ENCODE results near the gene MAMDC2.
"Not testable (repeated sequence)": the region's sequence is repeated elsewhere in the genome, so short reads cannot be mapped to it uniquely, and the experiment has no call there.

MAMDC2 gene

DNA sequence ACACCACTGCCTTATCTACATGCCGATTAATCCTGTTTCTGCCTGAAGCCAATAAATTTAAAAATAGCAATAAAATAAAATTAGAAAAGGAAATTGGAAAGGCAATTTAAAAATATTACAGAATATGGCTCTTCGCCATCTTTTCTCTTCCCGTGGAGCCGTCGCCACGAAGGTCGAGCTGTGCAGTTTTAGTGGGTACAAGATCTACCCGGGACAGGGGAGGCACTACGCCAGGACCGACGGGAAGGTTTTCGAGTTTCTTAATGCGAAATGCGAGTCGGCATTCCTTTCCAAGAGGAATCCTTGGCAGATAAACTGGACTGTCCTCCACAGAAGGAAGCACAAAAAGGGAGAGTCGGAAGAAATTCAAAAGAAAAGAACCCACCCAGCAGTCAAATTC, 173.4 kb downstream of the MAMDC2 start:
- DNase-seq: no peak

GRCh38 chr9:70218767-70219166, 175.1 kb downstream of the MAMDC2 start:
- peak; percentile 78 for DNase-seq

DNA sequence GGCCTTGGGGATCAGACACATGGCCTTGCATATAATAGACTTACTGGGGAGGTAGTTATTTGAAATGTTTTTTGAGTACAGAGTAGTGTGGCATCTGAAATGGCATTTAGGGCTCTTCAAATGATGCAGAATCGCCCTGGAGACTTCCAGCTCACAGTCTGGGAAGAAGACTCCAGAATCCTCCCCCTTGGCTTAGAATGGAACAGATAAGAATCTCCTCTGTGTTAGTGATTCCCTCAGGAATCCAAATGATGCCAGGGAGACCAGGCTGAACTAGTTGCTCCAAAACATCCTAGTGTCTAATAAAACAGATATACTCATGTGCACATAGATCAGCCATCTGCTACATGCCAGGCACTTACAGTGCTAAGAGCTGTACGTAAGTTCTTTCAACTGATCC, 176.6 kb downstream of the MAMDC2 start:
- peak; percentile 17 for DNase-seq

- peak; percentile 63 for DNase-seq
Observed at GRCh38 chr9:70222354-70222753, 178.7 kb downstream of the MAMDC2 start.

GRCh38 chr9:70228118-70228517, 184.5 kb downstream of the MAMDC2 start:
- DNase-seq: no peak

GRCh38 chr9:70228611-70229010, 185.0 kb downstream of the MAMDC2 start:
- DNase-seq: no peak

- DNase-seq: no peak
Observed at GRCh38 chr9:70229026-70229425, 185.4 kb downstream of the MAMDC2 start.

GRCh38 chr9:70229579-70229978, 185.9 kb downstream of the MAMDC2 start:
- DNase-seq: peak; percentile 51

DNA sequence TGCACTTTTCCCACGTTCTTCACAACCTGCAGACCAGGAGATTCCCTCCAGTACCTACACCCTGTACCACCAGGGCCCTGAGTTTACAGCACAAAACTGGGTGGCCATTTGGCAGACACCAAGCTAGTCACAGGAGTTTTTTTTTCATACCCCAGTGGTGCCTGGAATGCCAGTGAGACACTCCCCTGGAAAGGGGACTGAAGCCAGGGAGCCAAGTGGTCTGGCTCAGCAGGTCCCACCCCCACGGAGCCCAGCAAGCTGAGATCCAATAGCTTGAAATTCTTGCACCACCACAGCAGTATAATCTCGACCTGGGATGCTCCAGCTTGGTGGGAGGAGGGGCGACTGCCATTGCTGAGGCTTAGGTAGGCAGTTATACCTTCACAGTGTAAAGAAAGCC, 188.8 kb downstream of the MAMDC2 start:
- no peak for DNase-seq

- not testable (repeated sequence) for DNase-seq
Observed at GRCh38 chr9:70234208-70234607, 190.6 kb downstream of the MAMDC2 start.

DNA sequence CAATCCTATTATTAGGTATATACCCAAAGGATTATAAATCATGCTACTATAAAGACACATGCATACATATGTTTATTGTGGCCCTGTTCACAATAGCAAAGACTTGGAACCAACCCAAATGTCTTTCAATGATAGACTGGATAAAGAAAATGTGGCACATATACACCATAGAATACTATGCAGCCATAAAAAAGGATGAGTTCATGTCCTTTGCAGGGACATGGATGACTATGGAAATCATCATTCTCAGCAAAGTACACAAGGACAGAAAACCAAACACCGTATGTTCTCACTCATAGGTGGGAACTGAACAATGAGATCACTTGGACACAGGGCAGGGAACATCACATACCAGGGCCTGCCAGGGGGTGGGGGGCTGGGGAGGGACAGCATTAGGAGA, 202.3 kb downstream of the MAMDC2 start:
- not testable (repeated sequence) for DNase-seq

DNA sequence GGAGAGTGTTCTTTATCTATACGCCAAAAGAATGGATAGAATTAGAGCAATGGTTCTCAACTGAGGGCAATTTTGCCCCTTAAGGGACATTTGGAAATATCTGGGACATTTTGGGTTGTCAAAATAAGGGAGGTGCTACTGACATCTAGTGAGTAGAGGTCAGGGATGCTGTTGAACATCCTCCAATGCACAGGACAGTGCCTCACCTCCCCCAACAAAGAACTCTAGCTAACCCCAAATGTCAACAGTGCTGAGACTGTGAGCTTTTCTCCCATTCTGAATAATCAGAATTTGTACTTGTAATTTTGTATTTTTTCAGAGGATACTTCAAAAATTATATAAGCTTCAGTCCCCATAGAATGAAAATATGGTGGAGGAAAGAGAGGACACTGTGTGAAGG, 206.6 kb downstream of the MAMDC2 start:
- DNase-seq: no peak

DNA sequence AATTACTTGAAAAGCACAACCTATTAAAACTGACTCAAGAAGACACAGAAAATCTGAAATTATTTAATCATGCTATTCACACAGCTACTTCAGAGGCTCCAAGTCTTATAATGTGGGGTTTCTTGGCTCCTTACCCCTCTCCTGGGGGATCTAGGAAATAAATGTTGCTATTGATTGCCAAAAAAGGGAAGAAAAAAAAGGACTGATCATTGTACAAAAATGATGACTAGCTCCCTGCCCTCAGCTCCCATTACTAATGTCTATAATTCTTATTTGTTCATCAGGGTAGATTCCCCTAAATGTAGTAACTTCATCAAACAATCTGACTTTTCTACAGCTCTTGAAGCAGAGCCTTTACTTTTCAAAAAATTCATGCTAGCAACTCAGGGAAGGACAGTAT, 211.8 kb downstream of the MAMDC2 start:
- peak; percentile 80 for DNase-seq

- DNase-seq: peak; percentile 91
Observed at GRCh38 chr9:70256123-70256551, 212.5 kb downstream of the MAMDC2 start.

DNA sequence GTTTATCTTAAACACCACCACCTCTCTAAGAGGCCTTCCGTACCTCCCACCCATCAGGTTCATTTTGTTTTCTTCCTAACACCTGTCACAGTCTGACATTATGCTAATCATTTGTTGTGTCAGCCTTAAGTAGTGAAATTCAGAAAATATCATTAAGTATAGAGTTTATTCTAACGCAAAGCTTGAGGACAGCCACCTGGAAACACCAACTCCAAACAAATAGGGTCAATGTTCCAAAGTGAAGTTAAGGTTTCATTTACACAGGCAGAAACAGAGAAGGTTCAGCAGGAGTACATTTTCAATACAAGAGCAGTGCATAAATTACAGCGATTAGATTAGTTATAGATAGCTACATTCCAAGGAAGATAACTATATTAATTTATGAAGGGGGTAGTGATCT, 213.9 kb downstream of the MAMDC2 start:
- DNase-seq: no peak

- peak; percentile 71 for DNase-seq
Observed at GRCh38 chr9:70257991-70258691, 214.5 kb downstream of the MAMDC2 start.

- DNase-seq: peak; percentile 92
Observed at GRCh38 chr9:70258692-70259511, 215.3 kb downstream of the MAMDC2 start, which contains the start of gene SMC5. Gene SMC5 (plus strand): TSS chr9:70258978. CDS start chr9:70259079, 101 bp downstream.

- no peak for DNase-seq
Observed at GRCh38 chr9:70259512-70259802, 215.8 kb downstream of the MAMDC2 start.

DNA sequence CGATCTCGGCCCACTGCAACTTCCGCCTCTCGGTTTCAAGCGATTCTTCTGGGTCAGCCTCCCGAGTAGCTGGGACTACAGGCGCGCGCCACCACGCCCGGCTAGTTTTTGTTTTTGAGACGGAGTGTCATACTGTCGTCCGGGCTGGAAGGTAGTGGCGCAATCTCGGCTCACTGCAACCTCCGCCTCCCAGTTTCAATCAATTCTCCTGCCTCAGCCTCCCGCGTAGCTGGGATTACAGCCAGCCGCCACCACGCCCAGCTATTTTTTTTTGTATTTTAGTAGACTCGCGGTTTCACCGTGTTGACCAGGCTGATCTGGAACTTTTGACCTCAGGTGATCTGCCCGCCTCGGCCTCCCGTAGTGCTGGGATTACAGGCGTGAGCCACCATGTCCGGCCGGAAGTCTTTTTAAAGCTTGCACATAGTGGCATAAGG, 216.4 kb downstream of the MAMDC2 start:
- DNase-seq: no peak

DNA sequence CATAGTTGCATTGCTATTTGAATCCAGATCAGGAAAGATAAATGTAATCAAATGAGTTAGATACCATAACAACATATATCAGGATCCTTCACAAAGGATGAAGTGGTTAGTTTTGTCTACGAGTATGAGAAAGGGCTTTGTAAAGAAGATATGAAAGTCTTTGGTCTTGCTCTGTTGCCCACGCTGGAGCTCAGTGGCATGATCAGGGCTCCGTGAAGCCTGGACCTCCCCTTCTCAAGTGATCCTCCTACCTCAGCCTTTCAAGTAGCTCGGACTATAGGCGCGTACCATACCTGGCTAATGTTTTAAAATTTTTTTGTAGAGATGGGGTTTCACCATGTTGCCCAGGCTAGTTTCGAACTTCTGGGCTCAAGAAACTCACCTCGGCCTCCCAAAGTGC, 217.0 kb downstream of the MAMDC2 start:
- DNase-seq: no peak

DNA sequence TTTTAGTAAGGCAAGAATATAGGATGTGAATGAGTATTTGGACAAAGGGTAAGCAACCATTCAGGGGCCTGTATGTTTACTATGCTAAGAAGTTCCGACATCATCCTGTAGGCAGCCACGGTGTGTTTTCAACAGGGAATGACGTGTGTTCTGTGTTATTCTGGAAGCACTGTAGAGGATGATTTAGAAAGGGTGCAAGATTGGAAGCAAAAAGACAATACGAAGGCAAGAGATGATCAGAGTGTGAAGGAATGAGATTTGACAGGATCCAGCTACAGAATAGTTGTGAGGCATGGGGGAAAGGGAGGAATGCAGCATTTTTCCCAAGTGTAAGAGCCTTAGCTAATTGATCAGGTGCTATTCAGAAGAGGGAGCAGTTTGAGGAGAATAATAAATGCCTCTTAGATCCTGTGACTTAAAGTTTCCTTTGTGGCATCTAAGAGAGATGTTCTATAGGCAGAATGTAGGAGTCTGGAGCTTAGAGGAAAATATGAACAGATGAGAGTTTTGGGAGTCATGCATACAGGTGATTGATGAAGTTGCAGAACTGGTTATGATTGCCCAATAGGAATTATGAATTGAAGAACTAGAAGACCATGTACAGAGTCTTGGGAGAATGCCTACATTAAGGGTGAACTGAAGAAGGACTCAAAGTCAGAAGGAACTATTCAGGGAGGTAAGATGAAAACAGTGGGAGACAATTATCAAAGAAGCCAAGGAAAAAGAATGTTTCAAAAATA, 217.7 kb downstream of the MAMDC2 start:
- no peak for DNase-seq

- no peak for DNase-seq
Observed at GRCh38 chr9:70262366-70262765, 218.7 kb downstream of the MAMDC2 start.

GRCh38 chr9:70262948-70263347, 219.3 kb downstream of the MAMDC2 start:
- DNase-seq: no peak

DNA sequence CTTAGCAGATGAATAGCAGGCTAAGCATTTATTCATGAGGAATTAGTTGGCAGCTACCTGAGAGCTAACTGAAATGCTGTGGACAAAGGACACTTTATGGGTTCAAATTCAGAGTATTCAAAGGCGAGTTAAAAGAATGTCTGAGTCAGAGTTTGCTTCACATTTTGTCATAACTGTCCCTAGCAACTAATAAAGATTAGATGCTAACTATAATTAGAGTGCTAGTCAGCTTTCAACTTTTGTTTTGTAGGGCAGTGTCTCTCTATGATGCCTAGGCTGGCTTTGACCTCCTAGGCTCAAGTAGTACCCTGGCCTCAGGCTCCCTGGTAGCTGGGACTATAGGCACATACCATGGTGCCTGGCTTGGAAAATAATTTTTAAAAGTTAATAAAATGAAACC, 219.8 kb downstream of the MAMDC2 start:
- no peak for DNase-seq
